ENCODE results near the gene PKN2.

Gene PKN2

DNA sequence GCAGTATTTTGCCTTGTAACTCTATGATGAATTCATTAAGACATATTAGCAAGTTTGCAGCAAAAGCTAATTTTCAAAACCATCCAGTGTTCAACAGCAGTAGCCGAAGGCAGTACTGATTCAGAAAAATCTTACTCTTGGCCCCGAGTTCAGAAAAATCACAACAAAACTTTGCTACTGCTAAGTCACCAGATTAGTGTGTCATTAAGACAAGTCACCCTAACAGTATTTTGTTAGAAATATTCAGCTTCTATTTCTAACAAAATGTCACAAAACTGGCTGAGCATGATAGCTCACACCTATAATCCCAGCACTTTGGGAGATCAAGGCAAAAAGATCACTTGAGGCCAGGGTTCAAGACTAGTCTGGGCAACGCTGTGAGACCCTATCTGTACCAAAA lies 199.1 kb downstream of the PKN2 start:
- H3K4me3 ChIP-seq (ENCODE audit: low read depth, low read length): no peak overlapping the region
- DNase-seq (ENCODE audit: low read depth): no peak
- TF ChIP-seq, protein P1, sequence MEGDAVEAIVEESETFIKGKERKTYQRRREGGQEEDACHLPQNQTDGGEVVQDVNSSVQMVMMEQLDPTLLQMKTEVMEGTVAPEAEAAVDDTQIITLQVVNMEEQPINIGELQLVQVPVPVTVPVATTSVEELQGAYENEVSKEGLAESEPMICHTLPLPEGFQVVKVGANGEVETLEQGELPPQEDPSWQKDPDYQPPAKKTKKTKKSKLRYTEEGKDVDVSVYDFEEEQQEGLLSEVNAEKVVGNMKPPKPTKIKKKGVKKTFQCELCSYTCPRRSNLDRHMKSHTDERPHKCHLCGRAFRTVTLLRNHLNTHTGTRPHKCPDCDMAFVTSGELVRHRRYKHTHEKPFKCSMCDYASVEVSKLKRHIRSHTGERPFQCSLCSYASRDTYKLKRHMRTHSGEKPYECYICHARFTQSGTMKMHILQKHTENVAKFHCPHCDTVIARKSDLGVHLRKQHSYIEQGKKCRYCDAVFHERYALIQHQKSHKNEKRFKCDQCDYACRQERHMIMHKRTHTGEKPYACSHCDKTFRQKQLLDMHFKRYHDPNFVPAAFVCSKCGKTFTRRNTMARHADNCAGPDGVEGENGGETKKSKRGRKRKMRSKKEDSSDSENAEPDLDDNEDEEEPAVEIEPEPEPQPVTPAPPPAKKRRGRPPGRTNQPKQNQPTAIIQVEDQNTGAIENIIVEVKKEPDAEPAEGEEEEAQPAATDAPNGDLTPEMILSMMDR (IDR thresholded peaks at IDR 0.05; ENCODE audit: low read depth, low read length, missing control alignments): no peak
